MCF 10A (cell line): ENCODE data around the gene GRM8. TPM values are rescaled to one million over a fixed set of nuclear protein-coding genes. Genes with fewer than 3 reads are reported as not detected.

Experiments used
- BruUV-seq: library from RNA; stranded (reverse); fragments of 400-500 nt; replicated peaks from 2 replicates; lab custom pipeline; 2021; lab: Mats Ljungman, UMichigan
- CTCF ChIA-PET: fragments of 300-600 bp; sonication (Branson Sonifier 250); formaldehyde crosslinking; extraction: SDS; loops from one replicate; lab custom pipeline; 2021; ENCODE audit warnings: antibody characterized with exemption, inconsistent platforms; lab: Yijun Ruan, JAX
- POLR2A ChIA-PET: fragments of 300-600, 350-650 bp; sonication (Branson Sonifier 250); formaldehyde crosslinking; extraction: SDS; loops from one replicate; lab custom pipeline; 2020; ENCODE audit warnings: antibody characterized with exemption, inconsistent platforms; lab: Yijun Ruan, JAX
- DNase-seq: peaks from one replicate; pipeline ENCODE4 v3.0.0-alpha.2; 2018; ENCODE audit not compliant: unreplicated experiment
- H3K27ac Mint-ChIP-seq: one replicate; pipeline ENCODE4 v1.8.0; 2022; ENCODE audit warnings: mild to moderate bottlenecking, low read depth, mixed read lengths; ENCODE audit not compliant: unreplicated experiment
- H3K27me3 Mint-ChIP-seq: one replicate; pipeline ENCODE4 v1.8.0; 2022; ENCODE audit warnings: mixed read lengths; ENCODE audit not compliant: insufficient read depth, unreplicated experiment
- H3K36me3 Mint-ChIP-seq: one replicate; pipeline ENCODE4 v1.8.0; 2022; ENCODE audit warnings: mild to moderate bottlenecking, moderate library complexity, mixed read lengths; ENCODE audit not compliant: insufficient read depth, unreplicated experiment
- H3K4me1 Mint-ChIP-seq: one replicate; pipeline ENCODE4 v1.8.0; 2022; ENCODE audit warnings: mixed read lengths; ENCODE audit not compliant: insufficient read depth, unreplicated experiment
- H3K4me3 Mint-ChIP-seq: one replicate; pipeline ENCODE4 v1.8.0; 2022; ENCODE audit warnings: mild to moderate bottlenecking, moderate library complexity, mixed read lengths; ENCODE audit not compliant: unreplicated experiment
- H3K9me3 Mint-ChIP-seq: one replicate; pipeline ENCODE4 v1.8.0; 2022; ENCODE audit warnings: mixed read lengths; ENCODE audit not compliant: unreplicated experiment
- CTCF ChIP-seq: fragments of 200-600 bp; IDR thresholded peaks from one replicate; pipeline ENCODE4 v1.8.0; 2022; ENCODE audit warnings: antibody characterized with exemption, mild to moderate bottlenecking; ENCODE audit not compliant: unreplicated experiment
- intact Hi-C: fragments of 100-400 bp; cut with micrococcal nuclease; formaldehyde crosslinking; loops from 2 replicates; pipeline ENCODE4 v1.14.1; 2022
- total RNA-seq: library from RNA; stranded (reverse); gene quantifications from 2 replicates; pipeline ENCODE4 v1.2.3, GENCODE V29; 2022

Gene GRM8
- total RNA-seq, 1 experiment from 2014 or later: not detected

GRCh38 chr7:126637538-126637937, 615.2 kb downstream of the GRM8 start:
- no peaks in the 10 kb centered on the region for H3K9me3 Mint-ChIP-seq
- no peaks in the 10 kb centered on the region for H3K4me1 Mint-ChIP-seq
- no TSS peak for BruUV-seq
- H3K27ac Mint-ChIP-seq: no peak overlapping the region
- no peak for DNase-seq
- no peaks in the 10 kb centered on the region for H3K27me3 Mint-ChIP-seq
- no peaks in the 10 kb centered on the region for H3K36me3 Mint-ChIP-seq
- CTCF ChIA-PET: no interaction called here
- POLR2A ChIA-PET: no interaction called here
- no peak overlapping the region for H3K4me3 Mint-ChIP-seq
- intact Hi-C loops: no loop called here
- TF ChIP-seq CTCF: no peak

- Mint-ChIP-seq H3K9me3 (no peaks in the 10 kb centered on the region), H3K27ac (no peak overlapping the region), H3K27me3 (no peaks in the 10 kb centered on the region), H3K4me3 (no peak overlapping the region), H3K4me1 (no peaks in the 10 kb centered on the region), H3K36me3 (no peaks in the 10 kb centered on the region)
- intact Hi-C loops: no loop called here
- ChIA-PET POLR2A (no interaction called here), CTCF (no interaction called here)
- DNase-seq: no peak
- no peak for TF ChIP-seq CTCF
- no TSS peak for BruUV-seq
These were observed 617.2 kb downstream of the GRM8 start for GRCh38 chr7:126635545-126635944.

- no TSS peak for BruUV-seq
- no peaks in the 10 kb centered on the region for H3K9me3 Mint-ChIP-seq
- intact Hi-C loops: no loop called here
- peak; percentile 69 for TF ChIP-seq CTCF
- no peaks in the 10 kb centered on the region for H3K27me3 Mint-ChIP-seq
- peak; percentile 79 for DNase-seq
- no peaks in the 10 kb centered on the region for H3K36me3 Mint-ChIP-seq
- no peak overlapping the region for H3K4me3 Mint-ChIP-seq
- no peak overlapping the region for H3K27ac Mint-ChIP-seq
- ChIA-PET POLR2A (interaction anchor here (0.6 kb wide), 1 partner anchor 487 kb away, joined by 3 read pairs; no protein-coding TSS in a partner anchor), CTCF (interaction anchor here (0.6 to 1.9 kb wide), 6 partner anchors 10 to 346 kb away, joined by 3 to 6 read pairs (median 3); no protein-coding TSS in a partner anchor)
- no peaks in the 10 kb centered on the region for H3K4me1 Mint-ChIP-seq
These were observed 644.4 kb downstream of the GRM8 start for GRCh38 chr7:126608339-126608776.

- H3K4me1 Mint-ChIP-seq: no peaks in the 10 kb centered on the region
- ChIA-PET POLR2A (no interaction called here), CTCF (interaction anchor here (0.7 to 1.3 kb wide), 3 partner anchors 71 to 448 kb away, joined by 3 to 5 read pairs (median 4); no protein-coding TSS in a partner anchor)
- H3K27me3 Mint-ChIP-seq: no peaks in the 10 kb centered on the region
- H3K27ac Mint-ChIP-seq: no peak overlapping the region
- no TSS peak for BruUV-seq
- DNase-seq: peak; percentile 11
- TF ChIP-seq CTCF: no peak
- no peak overlapping the region for H3K4me3 Mint-ChIP-seq
- H3K9me3 Mint-ChIP-seq: no peaks in the 10 kb centered on the region
- intact Hi-C loops: no loop called here
- no peaks in the 10 kb centered on the region for H3K36me3 Mint-ChIP-seq
These were observed 646.4 kb downstream of the GRM8 start for GRCh38 chr7:126606331-126606730.
